NCI-H2029 (cell line): ENCODE data around the gene ZBTB11.
"Not testable (repeated sequence)": the region's sequence is repeated elsewhere in the genome, so short reads cannot be mapped to it uniquely, and the experiment has no call there.

Source experiments
- DNase-seq: peaks from one replicate; lab custom pipeline; 2025; lab: John Stamatoyannopoulos, UW

ZBTB11 gene

DNA sequence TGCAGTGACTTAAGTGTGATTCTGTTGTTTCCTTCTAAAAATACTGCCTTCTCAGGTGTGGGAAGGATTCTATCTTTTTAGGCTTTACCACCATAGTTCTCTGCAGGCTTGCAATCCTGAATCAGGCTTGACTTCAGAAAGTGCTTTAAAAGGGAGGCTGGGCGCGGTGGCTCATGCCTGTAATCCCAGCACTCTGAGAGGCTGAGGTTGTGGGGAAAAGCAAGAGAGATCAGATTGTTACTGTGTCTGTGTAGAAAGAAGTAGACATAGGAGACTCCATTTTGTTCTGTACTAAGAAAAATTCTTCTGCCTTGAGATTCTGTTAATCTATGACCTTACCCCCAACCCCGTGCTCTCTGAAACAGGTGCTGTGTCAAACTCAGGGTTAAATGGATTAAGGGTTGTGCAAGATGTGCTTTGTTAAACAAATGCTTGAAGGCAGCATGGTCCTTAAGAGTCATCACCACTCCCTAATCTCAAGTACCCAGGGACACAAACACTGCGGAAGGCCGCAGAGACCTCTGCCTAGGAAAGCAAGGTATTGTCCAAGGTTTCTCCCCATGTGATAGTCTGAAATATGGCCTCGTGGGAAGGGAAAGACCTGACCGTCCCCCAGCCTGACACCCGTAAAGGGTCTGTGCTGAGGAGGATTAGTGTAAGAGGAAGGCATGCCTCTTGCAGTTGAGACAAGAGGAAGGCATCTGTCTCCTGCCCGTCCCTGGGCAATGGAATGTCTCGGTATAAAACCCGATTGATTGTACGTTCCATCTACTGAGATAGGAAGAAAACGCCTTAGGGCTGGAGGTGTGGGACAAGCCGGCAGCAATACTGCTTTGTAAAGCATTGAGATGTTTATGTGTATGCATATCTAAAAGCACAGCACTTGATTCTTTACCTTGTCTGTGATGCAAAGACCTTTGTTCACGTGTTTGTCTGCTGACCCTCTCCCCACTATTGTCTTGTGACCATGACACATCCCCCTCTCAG is 15.0 kb upstream of the ZBTB11 start:
- DNase-seq, result not testable (repeated sequence)

DNA sequence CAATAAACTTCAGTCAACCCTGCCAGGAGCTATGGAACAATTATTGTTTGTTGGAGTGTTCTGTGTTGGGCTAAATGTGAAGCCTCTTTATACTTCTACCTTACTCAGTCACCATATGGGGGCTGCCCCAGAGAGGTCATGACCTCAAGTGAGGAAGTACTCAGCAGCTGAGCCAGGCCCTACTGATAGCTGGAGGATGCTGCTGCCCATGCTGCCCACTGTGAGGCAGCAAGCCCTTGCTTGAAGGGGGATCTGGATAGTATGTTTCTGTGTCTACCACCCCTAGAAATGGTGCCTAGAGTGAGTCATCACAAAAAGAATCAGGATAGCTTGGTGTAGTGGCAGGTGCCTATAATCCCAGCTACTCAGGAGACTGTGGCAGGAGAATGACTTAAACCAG is 14.0 kb upstream of the ZBTB11 start:
- DNase-seq, result no peak

DNA sequence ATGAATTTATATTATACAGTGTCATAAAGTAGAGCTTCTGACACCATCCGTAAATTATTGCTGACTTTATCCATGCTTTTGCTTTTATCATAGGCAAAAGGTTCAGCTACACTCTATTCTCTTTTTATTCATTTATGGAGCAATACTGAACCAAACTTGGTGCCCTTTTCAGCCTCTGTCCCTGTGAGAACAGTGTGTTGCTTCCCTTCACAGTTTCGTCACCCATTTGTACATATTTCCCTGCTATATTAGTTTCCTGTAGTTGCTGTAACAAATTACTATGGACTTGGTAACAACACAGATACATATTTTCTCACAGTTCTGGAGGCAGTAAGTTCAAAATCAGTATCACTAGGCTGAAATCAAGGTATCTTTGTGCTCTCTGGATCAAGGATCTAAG is 12.4 kb upstream of the ZBTB11 start:
- DNase-seq, result no peak

DNA sequence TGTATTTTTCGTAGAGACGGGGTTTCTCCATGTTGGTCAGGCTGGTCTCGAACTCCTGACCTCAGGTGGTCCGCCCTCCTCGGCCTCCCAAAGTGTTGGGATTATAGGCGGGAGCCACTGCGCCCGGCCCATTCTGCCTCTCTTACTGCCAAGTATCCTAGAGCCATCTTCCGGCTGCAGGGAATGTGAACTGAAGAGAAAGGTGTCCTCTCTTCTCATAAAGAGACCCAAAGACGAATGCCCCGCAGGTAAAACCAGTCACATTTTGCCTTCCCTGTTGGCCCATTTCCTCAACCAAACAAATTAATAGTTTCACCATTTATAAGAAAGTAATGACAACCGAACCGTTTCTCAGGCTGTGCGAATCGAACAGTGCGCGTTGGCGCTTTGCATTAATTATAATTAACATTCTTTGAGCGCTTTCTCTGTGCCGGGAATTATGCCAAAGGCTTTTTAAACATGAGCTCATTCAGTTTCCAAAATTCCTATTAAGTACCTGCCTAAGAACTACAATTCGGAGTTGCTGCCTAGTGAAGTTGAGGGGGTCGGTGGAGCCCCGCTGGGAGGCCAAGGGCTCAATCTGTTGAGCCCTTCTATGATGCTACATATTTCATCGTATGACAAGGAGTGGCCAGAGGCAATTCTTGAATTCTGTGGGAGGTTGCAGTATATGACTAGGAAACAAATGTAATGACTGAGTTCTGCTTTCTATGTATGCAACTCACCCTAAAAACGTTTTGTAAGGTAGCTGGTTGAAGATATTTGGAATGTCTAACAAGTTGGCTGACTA is 10.4 kb upstream of the ZBTB11 start:
- no peak for DNase-seq

DNA sequence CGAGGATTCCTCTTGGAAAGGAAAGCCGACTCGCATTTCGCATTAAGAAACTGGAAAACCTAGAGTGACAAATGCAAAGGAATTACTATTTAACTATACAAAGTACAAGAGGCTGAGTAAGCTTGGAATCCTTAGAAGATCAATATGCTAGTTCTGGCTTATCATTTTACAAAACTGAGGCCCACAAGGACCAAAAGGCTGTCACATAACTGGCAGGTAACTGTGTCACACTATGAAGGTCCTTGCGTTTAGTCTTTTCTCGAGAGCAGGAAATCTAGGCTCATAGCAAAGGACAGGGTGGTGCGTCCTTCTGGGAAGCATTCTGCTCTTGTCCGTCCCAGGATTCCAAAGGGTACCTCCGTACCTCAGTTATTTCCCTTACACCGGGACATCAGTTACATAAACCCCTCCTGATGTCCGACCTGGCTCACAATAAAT is 9.0 kb upstream of the ZBTB11 start:
- no peak for DNase-seq

DNA sequence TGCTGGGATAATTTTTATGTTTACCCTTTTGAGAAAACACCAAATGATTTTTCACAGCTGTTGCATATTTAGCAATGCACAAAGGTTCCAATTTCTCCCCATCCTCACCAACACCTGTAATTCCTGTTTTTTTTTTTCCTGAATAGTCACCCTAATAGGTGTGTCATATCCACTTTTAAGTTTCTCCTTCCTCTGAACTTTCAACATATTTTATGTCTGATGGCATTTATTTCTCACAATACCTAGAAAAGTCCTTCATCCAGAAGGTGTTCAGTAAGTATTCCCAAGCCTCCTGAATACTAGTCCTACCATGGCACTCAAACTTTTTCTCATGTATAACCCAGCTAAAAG is 8.1 kb upstream of the ZBTB11 start:
- no peak for DNase-seq

DNA sequence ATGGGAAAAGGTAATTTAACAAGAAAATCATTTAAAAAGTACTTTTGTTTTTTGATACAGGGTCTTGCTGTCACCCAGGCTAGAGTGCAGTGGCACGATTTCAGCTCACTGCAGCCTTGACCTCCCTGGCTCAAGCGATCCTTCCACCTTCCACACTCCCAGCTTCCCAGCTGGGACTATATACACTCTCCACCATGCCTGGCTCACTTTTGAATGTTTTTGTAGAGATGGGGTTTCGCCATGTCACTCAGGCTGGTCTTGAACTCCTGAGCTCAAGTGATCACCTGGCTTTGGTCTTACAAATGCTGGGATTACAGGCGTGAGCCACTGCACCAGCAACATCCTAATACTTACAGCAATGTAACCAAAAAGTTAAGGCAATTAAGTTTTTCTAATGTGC is 3.5 kb upstream of the ZBTB11 start:
- no peak for DNase-seq

DNA sequence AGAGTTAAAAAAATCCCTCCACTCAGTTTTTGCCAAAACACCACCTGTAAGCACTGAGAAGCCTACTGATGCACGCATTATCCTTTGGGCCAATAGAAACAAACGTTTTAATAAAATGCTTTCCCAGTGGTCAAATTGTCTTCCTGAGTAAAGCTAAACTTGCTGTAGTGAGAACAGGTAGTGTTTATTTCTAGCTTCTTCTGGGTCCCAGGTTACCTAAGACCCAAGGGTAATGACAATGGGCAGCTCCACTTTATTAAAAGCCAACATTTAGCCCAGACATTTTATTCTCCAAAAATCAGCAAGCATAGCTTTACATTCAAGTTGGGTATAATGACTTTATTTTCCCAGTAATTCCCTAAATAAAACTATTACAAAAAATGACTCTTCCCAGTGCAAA is 1.9 kb upstream of the ZBTB11 start:
- DNase-seq, result not testable (repeated sequence)

DNA sequence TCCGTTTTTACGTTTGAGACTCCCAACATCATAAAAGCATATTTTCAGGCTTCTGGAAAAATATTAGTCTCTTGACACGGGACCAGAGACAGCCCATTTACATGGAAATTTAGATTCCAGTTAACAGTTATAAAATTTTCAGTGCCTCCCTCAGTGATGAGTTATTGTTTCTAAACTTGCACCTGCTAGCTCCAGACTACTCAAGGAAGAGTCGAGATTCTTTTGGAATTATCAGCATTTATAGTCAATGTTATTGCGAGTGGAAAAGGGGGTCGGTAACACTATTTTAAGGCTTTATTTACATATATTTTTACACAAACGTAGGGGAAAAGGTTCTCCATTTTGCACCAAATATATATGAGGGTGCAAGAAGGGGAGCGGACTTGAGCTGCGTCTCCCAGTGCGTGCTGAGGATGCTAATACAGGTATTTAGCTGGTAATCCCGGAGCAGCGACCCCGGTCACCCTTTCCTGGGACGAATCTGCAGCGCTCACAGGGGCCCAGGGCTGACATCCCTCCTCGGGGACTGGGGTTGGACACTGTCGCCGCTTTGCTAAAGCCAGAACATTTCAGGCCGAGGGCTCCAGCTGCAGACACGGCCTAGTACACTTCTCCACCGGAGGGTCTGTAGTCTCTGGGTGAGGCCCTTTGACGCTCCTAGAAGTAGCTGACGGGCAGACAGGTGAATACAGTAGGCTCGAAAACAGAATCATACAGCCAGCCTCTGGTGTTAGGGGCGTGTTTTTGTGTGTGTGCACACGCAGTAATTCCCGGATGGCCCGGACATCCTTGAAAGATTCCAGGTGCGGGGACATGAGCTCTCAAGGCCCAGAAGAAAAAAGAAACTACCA is 729 bp upstream of the ZBTB11 start:
- no peak for DNase-seq

DNA sequence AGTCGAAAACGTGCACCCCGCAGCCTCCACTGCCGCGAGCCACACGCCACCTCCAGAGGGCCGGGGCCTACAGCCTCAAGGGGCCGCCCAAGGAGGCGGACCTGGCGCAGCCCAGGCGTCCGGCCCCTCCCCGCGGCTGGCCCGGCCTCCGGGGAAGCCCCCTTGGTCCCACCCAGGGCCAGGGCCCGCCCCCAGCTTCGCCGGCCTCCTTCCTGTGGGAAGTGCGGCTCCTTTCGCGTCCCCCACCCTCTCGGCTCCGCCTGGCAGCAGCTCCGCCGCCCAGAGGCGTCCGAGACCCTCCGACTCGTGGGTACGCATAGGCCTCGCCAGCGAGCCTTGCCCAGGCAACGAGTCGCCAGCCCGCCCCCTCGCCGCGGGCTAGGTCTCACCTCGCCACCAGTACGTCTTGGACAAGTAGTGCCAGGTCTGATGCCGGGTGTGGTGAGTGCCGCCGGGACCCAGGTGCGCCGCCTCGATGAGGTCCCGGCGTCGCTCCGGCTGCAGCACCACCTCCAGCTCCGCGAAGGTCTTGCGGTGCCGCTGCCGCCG is 642 bp downstream of the ZBTB11 start:
- no peak for DNase-seq

DNA sequence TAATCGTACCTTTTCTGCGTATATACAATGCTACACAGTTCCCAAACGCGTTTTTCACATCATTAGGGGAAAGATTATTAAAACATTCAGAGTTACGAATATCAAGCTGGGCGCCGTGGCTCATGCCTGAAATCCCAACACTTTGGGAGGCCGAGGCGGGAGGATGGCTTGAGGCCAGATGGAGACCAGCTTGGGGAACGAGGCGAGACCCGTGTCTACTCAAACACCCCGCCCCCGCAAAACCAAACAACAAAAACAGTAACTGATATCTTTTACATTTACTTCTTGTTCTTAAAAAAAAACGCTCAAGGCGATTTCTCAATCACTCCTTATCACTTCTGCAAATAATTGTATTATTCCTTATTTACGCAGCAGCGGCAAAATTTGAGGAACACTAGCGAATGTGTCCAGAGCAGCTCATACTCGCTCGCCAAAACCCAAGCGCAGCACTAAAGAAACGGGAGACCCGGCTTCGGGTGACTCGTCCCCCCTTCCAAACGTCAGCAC is 1.2 kb downstream of the ZBTB11 start:
- DNase-seq, result no peak

DNA sequence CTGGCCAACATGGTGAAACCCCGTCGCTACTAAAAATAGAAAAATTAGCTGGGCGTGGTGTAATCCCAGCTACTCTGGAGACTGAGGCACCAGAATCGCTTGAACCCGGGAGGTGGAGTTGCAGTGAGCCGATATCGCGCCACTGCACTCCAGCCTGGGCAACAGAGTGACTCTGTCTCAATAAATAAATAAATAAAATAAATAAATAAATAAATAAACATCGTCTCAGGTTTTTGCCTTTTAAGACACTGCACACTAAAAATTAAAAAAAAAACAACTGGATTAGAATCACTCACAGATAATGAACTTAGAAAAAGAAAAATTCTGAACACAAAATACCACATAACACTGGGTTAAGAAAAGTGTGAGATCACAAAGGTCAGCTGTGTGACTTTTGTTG is 2.4 kb downstream of the ZBTB11 start:
- DNase-seq, result no peak

DNA sequence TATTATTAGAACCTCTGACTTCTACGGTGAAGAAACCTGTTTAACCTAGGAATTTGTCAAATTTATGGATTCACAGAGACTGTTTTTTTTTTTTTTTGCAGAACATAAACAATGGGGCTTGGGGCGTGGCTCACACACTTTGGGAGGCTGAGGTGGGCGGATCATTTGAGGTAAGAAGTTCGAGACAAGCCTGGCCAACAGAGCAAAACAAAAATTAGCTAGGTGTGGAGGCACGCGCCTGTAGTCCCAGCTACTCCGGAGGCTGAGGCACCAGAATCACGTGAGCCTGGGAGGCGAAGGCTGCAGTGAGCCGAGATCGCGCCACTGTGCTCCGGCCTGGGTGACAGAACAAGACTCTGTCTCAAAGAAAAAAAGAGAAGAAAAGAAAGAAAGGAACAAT is 3.0 kb downstream of the ZBTB11 start:
- DNase-seq, result no peak

DNA sequence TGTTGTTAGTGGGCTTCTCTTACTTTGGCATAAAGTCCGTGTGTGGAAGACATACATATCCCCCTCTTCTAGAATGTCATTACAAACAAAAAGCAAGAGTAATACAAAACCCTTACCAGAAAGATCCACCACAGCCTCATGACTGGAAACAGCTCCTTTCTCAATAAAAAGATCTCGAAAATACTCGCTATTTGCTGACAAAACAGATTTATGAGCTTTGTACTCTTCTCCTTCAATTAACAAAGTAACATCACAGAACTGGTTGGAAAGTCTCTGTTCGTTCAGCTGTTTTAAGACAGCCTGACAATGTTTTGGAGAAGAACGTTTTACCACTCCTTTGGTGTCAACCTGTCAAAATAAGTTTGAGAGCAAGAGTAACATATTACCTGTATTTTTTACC is 5.9 kb downstream of the ZBTB11 start:
- no peak for DNase-seq

DNA sequence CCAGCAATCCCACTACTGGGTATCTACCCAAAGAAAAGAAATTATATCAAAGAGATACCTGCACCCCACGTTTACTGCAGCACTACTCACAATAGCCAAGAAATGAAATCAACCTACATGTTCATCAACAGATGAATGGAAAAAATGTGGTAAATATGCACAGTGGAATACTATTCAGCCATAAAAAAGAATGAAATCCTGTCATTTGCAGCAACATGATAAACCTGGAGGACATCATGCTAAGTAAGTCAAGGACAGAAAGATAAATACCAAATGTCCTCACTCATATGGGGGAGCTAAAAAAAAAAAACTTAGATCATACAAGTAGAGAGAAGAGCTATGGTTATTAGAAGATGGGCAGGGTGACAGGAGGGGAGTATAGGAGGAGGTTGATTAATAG is 9.1 kb downstream of the ZBTB11 start:
- no peak for DNase-seq

DNA sequence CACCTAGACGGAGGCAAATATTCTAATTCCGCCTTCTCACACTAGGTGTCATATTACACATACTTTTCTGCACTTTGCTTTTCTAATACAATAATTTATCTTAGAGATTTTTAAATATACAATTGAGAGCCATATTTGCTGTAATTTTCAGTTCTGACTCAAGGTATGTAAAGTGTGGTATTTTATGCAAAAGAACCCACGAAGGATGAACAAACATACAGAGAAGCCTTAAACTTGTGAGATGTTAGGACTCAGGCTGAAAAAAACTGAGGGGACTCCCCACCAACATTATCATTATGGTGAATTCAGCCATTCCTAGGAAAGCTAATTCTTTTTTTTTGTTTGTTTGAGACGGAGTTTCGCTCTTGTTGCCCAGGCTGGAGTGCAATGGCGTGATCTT is 9.6 kb downstream of the ZBTB11 start:
- DNase-seq, result no peak

DNA sequence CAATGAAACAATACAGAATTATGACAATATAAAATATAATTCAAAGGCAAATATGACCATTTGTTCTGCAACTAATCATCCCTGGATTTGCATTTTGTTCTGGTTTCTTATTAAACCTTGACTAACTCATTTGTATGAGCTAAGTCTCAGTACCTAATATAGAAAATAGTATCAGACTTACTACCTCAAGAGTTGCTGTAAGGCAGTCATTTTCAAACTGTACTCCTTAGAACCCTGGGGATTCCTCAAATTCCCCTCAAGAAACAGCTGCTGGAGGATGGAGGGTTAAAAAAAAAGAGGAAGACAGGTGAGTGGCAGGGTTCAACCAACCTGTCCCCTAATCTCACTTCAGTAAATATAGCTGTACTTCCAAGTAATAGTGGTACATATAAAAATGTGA is 11.1 kb downstream of the ZBTB11 start:
- no peak for DNase-seq

DNA sequence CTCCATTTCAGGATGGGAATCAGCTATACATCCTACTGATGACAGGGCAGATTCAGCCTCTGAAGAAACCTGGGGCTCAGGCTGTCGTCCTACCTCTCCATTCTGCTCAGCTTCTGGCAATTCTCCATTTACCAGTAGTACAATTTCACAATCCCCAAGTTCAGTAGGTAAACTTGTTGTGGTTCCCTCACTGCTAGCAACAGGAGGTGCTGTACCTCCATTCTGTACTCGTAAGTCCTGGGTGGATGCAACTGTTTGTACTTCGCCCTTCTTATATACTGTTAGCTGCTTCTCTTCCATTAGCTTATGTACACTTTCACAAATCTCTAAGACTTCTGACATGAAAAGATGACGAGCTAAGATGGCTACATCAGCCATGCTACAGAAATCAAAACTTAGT is 11.6 kb downstream of the ZBTB11 start:
- DNase-seq, result no peak

DNA sequence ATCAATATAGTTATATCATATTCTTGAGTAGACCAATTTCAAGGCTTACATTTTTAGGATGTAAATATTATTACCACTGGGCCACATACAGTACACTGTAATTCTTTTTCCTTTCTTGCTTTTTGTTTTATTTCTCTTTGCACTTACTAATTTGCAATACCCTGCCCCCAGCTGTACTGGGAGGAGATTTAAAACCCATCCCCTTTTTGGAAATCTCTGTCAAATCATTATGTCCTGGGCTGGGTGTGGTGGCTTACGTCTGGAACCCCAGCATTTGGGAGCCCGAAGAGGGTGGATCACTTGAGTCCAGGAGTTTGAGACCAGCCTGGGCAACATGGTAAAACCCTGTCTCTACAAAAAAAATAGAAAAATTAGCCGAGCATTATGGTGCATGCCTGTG is 16.2 kb downstream of the ZBTB11 start:
- DNase-seq, result no peak

DNA sequence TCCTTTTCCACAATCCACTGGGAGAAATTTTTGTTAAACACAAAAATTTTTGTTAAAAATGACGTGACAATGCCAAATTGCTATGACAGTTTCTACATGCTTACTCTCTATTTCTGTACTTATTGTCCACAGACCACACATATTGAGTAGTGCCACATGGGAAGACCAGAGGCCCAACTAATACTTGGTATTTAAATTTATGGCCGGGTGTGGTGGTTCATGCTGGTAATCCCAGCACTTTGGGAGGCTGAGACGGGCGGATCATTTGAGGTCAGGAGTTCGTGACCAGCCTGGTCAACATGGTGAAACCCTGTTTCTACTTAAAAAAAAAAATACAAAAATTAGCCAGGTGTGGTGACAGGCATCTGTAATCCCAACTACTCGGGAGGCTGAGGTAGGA is 20.3 kb downstream of the ZBTB11 start:
- no peak for DNase-seq

DNA sequence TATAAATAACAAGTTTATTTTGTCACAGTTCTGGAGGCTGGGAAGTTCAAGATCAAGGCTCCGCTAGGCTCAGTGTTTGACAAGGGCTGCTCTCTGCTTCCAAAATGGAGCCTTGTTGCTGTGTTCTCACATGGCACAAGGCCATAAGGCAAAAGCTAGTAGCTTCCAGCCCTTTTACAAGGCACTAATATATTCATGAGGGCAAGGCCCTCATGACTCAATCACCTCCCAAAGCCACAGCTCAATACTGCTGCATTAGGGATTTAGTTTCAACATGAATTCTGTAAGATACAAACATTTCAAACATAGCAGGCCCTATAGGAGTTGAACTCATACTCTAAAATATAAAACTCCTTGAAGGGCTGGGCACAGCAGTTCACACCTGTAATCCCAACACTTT is 30.2 kb downstream of the ZBTB11 start:
- DNase-seq, result no peak
